ENCODE data around the gene RLN2.

Gene RLN2

DNA sequence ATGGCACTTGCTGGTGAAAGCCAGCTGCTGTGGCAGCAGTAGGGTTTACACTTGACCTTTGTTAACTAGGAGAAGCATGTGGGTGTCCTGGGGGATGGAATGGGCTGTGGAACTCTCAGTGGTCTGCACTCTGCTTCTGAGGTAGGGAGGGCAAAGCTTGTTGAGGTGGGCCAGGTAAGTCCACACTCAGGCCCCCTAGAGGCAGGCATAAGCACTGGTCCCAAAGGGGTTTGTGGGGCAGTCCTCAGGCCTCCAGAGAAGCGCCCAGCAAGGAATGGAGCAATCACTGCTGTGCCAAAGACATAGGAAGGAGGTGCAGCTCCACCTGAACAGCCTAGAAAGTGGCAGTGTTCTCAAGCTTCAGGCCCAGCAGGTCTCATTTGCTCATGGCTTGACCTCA is 38.6 kb downstream of the RLN2 start:
- no peak for DNase-seq

GRCh38 chr9:5264219-5264595 is 40.3 kb downstream of the RLN2 start:
- no peak for DNase-seq

DNA sequence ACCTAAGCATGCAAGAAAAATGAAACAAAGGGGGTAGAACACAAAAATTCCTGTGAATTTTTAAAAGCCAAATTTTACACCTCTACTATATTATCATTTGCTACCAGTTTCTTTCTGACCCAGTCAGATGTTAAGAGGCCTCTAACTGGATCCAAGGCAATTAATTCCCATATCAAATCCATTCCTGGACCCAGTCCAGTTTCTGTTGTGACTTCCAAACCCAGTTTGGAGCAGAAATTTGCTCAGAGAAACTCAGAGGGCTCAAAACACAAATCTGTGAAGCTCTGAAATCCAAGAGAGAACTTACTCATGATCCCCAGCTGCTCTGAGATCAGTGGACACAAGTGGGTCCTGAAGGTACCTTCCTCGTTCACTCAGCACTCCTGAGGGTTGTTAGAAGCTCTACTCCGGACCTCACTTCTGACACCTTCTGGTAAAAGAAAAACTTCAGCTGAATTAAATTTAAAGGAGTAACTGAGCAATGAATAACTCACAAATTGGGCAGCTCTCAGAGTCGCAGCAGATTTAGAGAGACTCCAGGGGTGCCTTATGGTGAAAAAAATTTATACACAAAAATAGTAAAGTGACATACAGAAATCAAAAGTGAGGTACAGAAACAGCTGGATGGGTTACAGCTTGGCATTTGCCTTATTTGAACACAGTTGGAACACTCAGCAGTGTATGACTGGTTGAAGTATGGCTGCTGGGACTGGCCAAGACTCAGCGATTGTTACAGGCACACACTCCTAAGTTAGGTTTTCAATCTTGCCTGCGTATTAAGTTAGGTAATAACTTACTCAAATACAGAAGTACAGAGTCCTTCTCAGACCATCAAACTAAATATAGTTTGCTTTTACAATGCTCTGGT is 40.9 kb downstream of the RLN2 start:
- DNase-seq: no peak

All from suppressor macrophage treated with lipopolysaccharide for 1 hour (primary cell).